ENCODE data around the gene FSTL4.
"Not testable (repeated sequence)": the region's sequence is repeated elsewhere in the genome, so short reads cannot be mapped to it uniquely, and the experiment has no call there.

The FSTL4 gene

GRCh38 chr5:133556551-133556950, 55.8 kb downstream of the FSTL4 start:
- no peak for DNase-seq (ENCODE audit: low read depth in 4 of 4, low spot score in 1 of 4)

- no peak for DNase-seq (ENCODE audit: low read depth in 4 of 4, low spot score in 1 of 4)
These were observed 58.1 kb downstream of the FSTL4 start for GRCh38 chr5:133554279-133554678.

- DNase-seq (ENCODE audit: low read depth in 4 of 4, low spot score in 1 of 4): peak; percentile 5 to 40 (median 36)
These were observed 59.3 kb downstream of the FSTL4 start for GRCh38 chr5:133552925-133553525.

GRCh38 chr5:133546500-133546899, 65.8 kb downstream of the FSTL4 start:
- DNase-seq (ENCODE audit: low read depth in 4 of 4, low spot score in 1 of 4): no peak

GRCh38 chr5:133544346-133544745, 68.0 kb downstream of the FSTL4 start:
- DNase-seq (ENCODE audit: low read depth in 4 of 4, low spot score in 1 of 4): no peak

GRCh38 chr5:133539818-133540217, 72.5 kb downstream of the FSTL4 start:
- no peak for DNase-seq (ENCODE audit: low read depth in 4 of 4, low spot score in 1 of 4)

GRCh38 chr5:133538718-133539117, 73.6 kb downstream of the FSTL4 start:
- no peak for DNase-seq (ENCODE audit: low read depth in 4 of 4, low spot score in 1 of 4)

GRCh38 chr5:133535241-133535929, 77.0 kb downstream of the FSTL4 start:
- not testable (repeated sequence) for DNase-seq (ENCODE audit: low read depth in 4 of 4, low spot score in 1 of 4)

GRCh38 chr5:133534566-133534965, 77.8 kb downstream of the FSTL4 start:
- no peak for DNase-seq (ENCODE audit: low read depth in 4 of 4, low spot score in 1 of 4)

GRCh38 chr5:133533541-133533940, 78.8 kb downstream of the FSTL4 start:
- DNase-seq (ENCODE audit: low read depth in 4 of 4, low spot score in 1 of 4): no peak

GRCh38 chr5:133531594-133531993, 80.7 kb downstream of the FSTL4 start:
- no peak for DNase-seq (ENCODE audit: low read depth in 4 of 4, low spot score in 1 of 4)

- DNase-seq (ENCODE audit: low read depth in 4 of 4, low spot score in 1 of 4): no peak
These were observed 81.2 kb downstream of the FSTL4 start for GRCh38 chr5:133531178-133531577.

- DNase-seq (ENCODE audit: low read depth in 4 of 4, low spot score in 1 of 4): no peak
These were observed 82.1 kb downstream of the FSTL4 start for GRCh38 chr5:133530270-133530669.

GRCh38 chr5:133528841-133529240, 83.5 kb downstream of the FSTL4 start:
- DNase-seq (ENCODE audit: low read depth in 4 of 4, low spot score in 1 of 4): no peak

GRCh38 chr5:133527311-133527710, 85.0 kb downstream of the FSTL4 start:
- DNase-seq (ENCODE audit: low read depth in 4 of 4, low spot score in 1 of 4): no peak

GRCh38 chr5:133526368-133526767, 86.0 kb downstream of the FSTL4 start:
- no peak for DNase-seq (ENCODE audit: low read depth in 4 of 4, low spot score in 1 of 4)

GRCh38 chr5:133525126-133525525, 87.2 kb downstream of the FSTL4 start:
- DNase-seq (ENCODE audit: low read depth in 4 of 4, low spot score in 1 of 4): no peak

- no peak for DNase-seq (ENCODE audit: low read depth in 4 of 4, low spot score in 1 of 4)
These were observed 87.7 kb downstream of the FSTL4 start for GRCh38 chr5:133524666-133525065.

GRCh38 chr5:133523961-133524586, 88.3 kb downstream of the FSTL4 start:
- DNase-seq (ENCODE audit: low read depth in 4 of 4, low spot score in 1 of 4): no peak

GRCh38 chr5:133523013-133523658, 89.2 kb downstream of the FSTL4 start:
- DNase-seq (ENCODE audit: low read depth in 4 of 4, low spot score in 1 of 4): no peak

- DNase-seq (ENCODE audit: low read depth in 4 of 4, low spot score in 1 of 4): no peak
These were observed 90.5 kb downstream of the FSTL4 start for GRCh38 chr5:133521801-133522200.
